ENCODE measurements around the gene CHRNB2. TPM values are rescaled to one million over a fixed set of nuclear protein-coding genes. Genes with fewer than 3 reads are reported as not detected.

CHRNB2 gene
- total and polyA plus RNA-seq, 4 donors = 0.06 to 0.21 (median 0.08) TPM

GRCh38 chr1:154578058-154578418 lies 10.5 kb downstream of the CHRNB2 start:
- H3K27ac ChIP-seq (ENCODE audit: low read depth in 1 of 2, low read length in 1 of 2) = peak overlapping the region in 1 of 2 donors; percentile 6
- TF ChIP-seq CTCF (IDR thresholded peaks at IDR 0.05; ENCODE audit: control extremely low read depth, extremely low read depth) = no peak
- ATAC-seq (ENCODE audit: insufficient read depth, low FRiP score) (no peak), DNase-seq (peak; percentile 61 to 69 (median 63))
- no peaks in the 10 kb centered on the region for H3K9me3 ChIP-seq (ENCODE audit: control insufficient read depth in 4 of 4, insufficient read depth in 3 of 4, low read length in 3 of 4)
- H3K36me3 ChIP-seq (ENCODE audit: control insufficient read depth in 4 of 4, insufficient read depth in 4 of 4, low read length in 4 of 4) = peaks cover 6 to 36% (median 16%) of the 10 kb centered on the region in 4 donors
- WGBS, 2 donors = 48 to 63% methylated on average over 6 of the region's 6 CpGs
- no peak overlapping the region for H3K4me3 ChIP-seq
- H3K4me1 ChIP-seq (ENCODE audit: control insufficient read depth in 5 of 5, insufficient read depth in 5 of 5, low read length in 5 of 5) = peaks cover 0 to 9% (median 5%) of the 10 kb centered on the region in 5 donors
- H3K9ac ChIP-seq (ENCODE audit: insufficient read depth in 1 of 2, low read length in 2 of 2) = no peak overlapping the region
- H3K27me3 ChIP-seq (ENCODE audit: control insufficient read depth in 3 of 3, insufficient read depth in 3 of 3, low read length in 2 of 3) = no peaks in the 10 kb centered on the region

GRCh38 chr1:154579374-154579773 lies 11.8 kb downstream of the CHRNB2 start:
- TF ChIP-seq CTCF (IDR thresholded peaks at IDR 0.05; ENCODE audit: control extremely low read depth, extremely low read depth) = no peak
- H3K9ac ChIP-seq (ENCODE audit: insufficient read depth in 1 of 2, low read length in 2 of 2) = no peak overlapping the region
- H3K27me3 ChIP-seq (ENCODE audit: control insufficient read depth in 3 of 3, insufficient read depth in 3 of 3, low read length in 2 of 3) = no peaks in the 10 kb centered on the region
- no peak overlapping the region for H3K27ac ChIP-seq (ENCODE audit: low read depth in 1 of 2, low read length in 1 of 2)
- H3K36me3 ChIP-seq (ENCODE audit: control insufficient read depth in 4 of 4, insufficient read depth in 4 of 4, low read length in 4 of 4) = peaks cover 14 to 46% (median 25%) of the 10 kb centered on the region in 4 donors
- 92% methylated on average over 8 of the region's 8 CpGs for WGBS, 2 donors
- no peaks in the 10 kb centered on the region for H3K9me3 ChIP-seq (ENCODE audit: control insufficient read depth in 4 of 4, insufficient read depth in 3 of 4, low read length in 3 of 4)
- peaks cover 0 to 16% (median 5%) of the 10 kb centered on the region in 5 donors for H3K4me1 ChIP-seq (ENCODE audit: control insufficient read depth in 5 of 5, insufficient read depth in 5 of 5, low read length in 5 of 5)
- H3K4me3 ChIP-seq = no peak overlapping the region
- ATAC-seq (ENCODE audit: insufficient read depth, low FRiP score) = no peak
- DNase-seq = no peak

GRCh38 chr1:154581766-154582165 lies 14.2 kb downstream of the CHRNB2 start:
- no peaks in the 10 kb centered on the region for H3K27me3 ChIP-seq (ENCODE audit: control insufficient read depth in 3 of 3, insufficient read depth in 3 of 3, low read length in 2 of 3)
- no peaks in the 10 kb centered on the region for H3K9me3 ChIP-seq (ENCODE audit: control insufficient read depth in 4 of 4, insufficient read depth in 3 of 4, low read length in 3 of 4)
- H3K27ac ChIP-seq (ENCODE audit: low read depth in 1 of 2, low read length in 1 of 2) = no peak overlapping the region
- WGBS, 2 donors = 76 to 83% methylated on average over 3 of the region's 3 CpGs
- H3K9ac ChIP-seq (ENCODE audit: insufficient read depth in 1 of 2, low read length in 2 of 2) = no peak overlapping the region
- DNase-seq = no peak
- peaks cover 0 to 18% (median 5%) of the 10 kb centered on the region in 5 donors for H3K4me1 ChIP-seq (ENCODE audit: control insufficient read depth in 5 of 5, insufficient read depth in 5 of 5, low read length in 5 of 5)
- H3K4me3 ChIP-seq = no peak overlapping the region
- no peak for TF ChIP-seq CTCF (IDR thresholded peaks at IDR 0.05; ENCODE audit: control extremely low read depth, extremely low read depth)
- H3K36me3 ChIP-seq (ENCODE audit: control insufficient read depth in 4 of 4, insufficient read depth in 4 of 4, low read length in 4 of 4) = peaks cover 36 to 69% (median 46%) of the 10 kb centered on the region in 4 donors
- no peak for ATAC-seq (ENCODE audit: insufficient read depth, low FRiP score)

- H3K4me3 ChIP-seq = no peak overlapping the region
- no peak for TF ChIP-seq CTCF (IDR thresholded peaks at IDR 0.05; ENCODE audit: control extremely low read depth, extremely low read depth)
- no peak for DNase-seq
- H3K27me3 ChIP-seq (ENCODE audit: control insufficient read depth in 3 of 3, insufficient read depth in 3 of 3, low read length in 2 of 3) = no peaks in the 10 kb centered on the region
- no peak overlapping the region for H3K9ac ChIP-seq (ENCODE audit: insufficient read depth in 1 of 2, low read length in 2 of 2)
- no peak for ATAC-seq (ENCODE audit: insufficient read depth, low FRiP score)
- peaks cover 44 to 76% (median 55%) of the 10 kb centered on the region in 4 donors for H3K36me3 ChIP-seq (ENCODE audit: control insufficient read depth in 4 of 4, insufficient read depth in 4 of 4, low read length in 4 of 4)
- WGBS, 2 donors = 92 to 93% methylated on average over 6 of the region's 6 CpGs
- no peaks in the 10 kb centered on the region for H3K9me3 ChIP-seq (ENCODE audit: control insufficient read depth in 4 of 4, insufficient read depth in 3 of 4, low read length in 3 of 4)
- H3K4me1 ChIP-seq (ENCODE audit: control insufficient read depth in 5 of 5, insufficient read depth in 5 of 5, low read length in 5 of 5) = peaks cover 0 to 14% (median 3%) of the 10 kb centered on the region in 5 donors
- H3K27ac ChIP-seq (ENCODE audit: low read depth in 1 of 2, low read length in 1 of 2) = no peak overlapping the region
These were observed 15.3 kb downstream of the CHRNB2 start for GRCh38 chr1:154582885-154583284.

Measured in lung (tissue), 12 donors.